Activated CD4-positive, alpha-beta memory T cell treated with anti-CD3 and anti-CD28 coated beads for 36 hours (primary cell): Measurements from ENCODE around the gene ELP4. TPM values are rescaled to one million over a fixed set of nuclear protein-coding genes. Genes with fewer than 3 reads are reported as not detected.
"Not testable (repeated sequence)": the region's sequence is repeated elsewhere in the genome, so short reads cannot be mapped to it uniquely, and the experiment has no call there.

Experiments
- CTCF ChIA-PET: fragments of 350-600 bp; sonication (Branson Sonifier 250); formaldehyde crosslinking; loops from one replicate; lab custom pipeline; 2021; ENCODE audit warnings: antibody characterized with exemption, inconsistent platforms; lab: Charles Lee
- POLR2A ChIA-PET: fragments of 350-600 bp; sonication (Branson Sonifier 250); formaldehyde crosslinking; loops from one replicate; lab custom pipeline; 2021; ENCODE audit warnings: antibody characterized with exemption; lab: Charles Lee
- DNase-seq: peaks from one replicate; pipeline ENCODE4 v3.0.0-alpha.2; 2020
- H3K27ac Mint-ChIP-seq: one replicate; pipeline ENCODE4 v1.8.0; 2021; ENCODE audit warnings: mixed read lengths
- H3K27me3 Mint-ChIP-seq: one replicate; pipeline ENCODE4 v1.8.0; 2021; ENCODE audit warnings: mixed read lengths
- H3K36me3 Mint-ChIP-seq: one replicate; pipeline ENCODE4 v1.8.0; 2021; ENCODE audit warnings: mixed read lengths
- H3K4me1 Mint-ChIP-seq: one replicate; pipeline ENCODE4 v1.8.0; 2021; ENCODE audit warnings: low read depth, mixed read lengths
- H3K4me3 Mint-ChIP-seq: one replicate; pipeline ENCODE4 v1.8.0; 2021; ENCODE audit warnings: mild to moderate bottlenecking, mixed read lengths
- H3K9me3 Mint-ChIP-seq: one replicate; pipeline ENCODE4 v1.8.0; 2021; ENCODE audit warnings: mixed read lengths
- intact Hi-C: fragments of 100-400 bp; cut with micrococcal nuclease; formaldehyde crosslinking; loops from one replicate; pipeline ENCODE4 v1.15.1; 2023
- total RNA-seq, 2 experiments: library from RNA; stranded (reverse); gene quantifications; one replicate each; pipeline ENCODE4 v1.2.3, GENCODE V29; 2021

The ELP4 gene
- total RNA-seq, 2 experiments from 2014 or later: 18.3 to 18.5 TPM

GRCh38 chr11:31560842-31561476, 51.4 kb downstream of the ELP4 start:
- Mint-ChIP-seq H3K27me3 (no peaks in the 10 kb centered on the region), H3K9me3 (peaks cover 3% of the 10 kb centered on the region), H3K36me3 (peaks cover 7% of the 10 kb centered on the region), H3K27ac (no peak overlapping the region), H3K4me3 (no peak overlapping the region), H3K4me1 (no peaks in the 10 kb centered on the region)
- CTCF ChIA-PET: no interaction called here
- intact Hi-C loops: no loop called here
- POLR2A ChIA-PET: no interaction called here
- no peak for DNase-seq

- POLR2A ChIA-PET, H3K27me3 Mint-ChIP-seq, H3K27ac Mint-ChIP-seq, CTCF ChIA-PET, intact Hi-C loops, DNase-seq, H3K4me1 Mint-ChIP-seq, H3K4me3 Mint-ChIP-seq, H3K9me3 Mint-ChIP-seq: not testable (repeated sequence)
- peaks cover 29% of the 10 kb centered on the region for H3K36me3 Mint-ChIP-seq
Observed at GRCh38 chr11:31564517-31564916, 55.0 kb downstream of the ELP4 start.

GRCh38 chr11:31574133-31574532, 64.6 kb downstream of the ELP4 start:
- CTCF ChIA-PET, POLR2A ChIA-PET, H3K4me1 Mint-ChIP-seq, DNase-seq, H3K4me3 Mint-ChIP-seq, H3K27me3 Mint-ChIP-seq, H3K27ac Mint-ChIP-seq, intact Hi-C loops: not testable (repeated sequence)
- peaks cover 28% of the 10 kb centered on the region for H3K36me3 Mint-ChIP-seq
- H3K9me3 Mint-ChIP-seq: peaks cover 37% of the 10 kb centered on the region

DNA sequence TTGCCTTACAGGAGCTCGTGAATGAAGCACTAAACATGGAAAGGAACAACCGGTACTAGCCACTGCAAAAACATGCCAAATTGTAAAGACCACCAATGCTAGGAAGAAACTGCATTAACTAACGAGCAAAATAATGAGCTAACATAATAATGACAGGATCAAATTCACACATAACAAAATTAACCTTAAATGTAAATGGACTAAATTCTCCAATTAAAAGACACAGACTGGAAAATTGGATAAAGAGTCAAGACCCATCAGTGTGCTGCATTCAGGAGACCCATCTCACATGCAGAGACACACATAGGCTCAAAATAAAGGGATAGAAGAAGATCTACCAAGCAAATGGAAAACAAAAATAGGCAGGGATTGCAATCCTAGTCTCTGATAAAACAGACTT, 66.2 kb downstream of the ELP4 start:
- peaks cover 38% of the 10 kb centered on the region for H3K9me3 Mint-ChIP-seq
- H3K27me3 Mint-ChIP-seq, POLR2A ChIA-PET, H3K4me3 Mint-ChIP-seq, H3K27ac Mint-ChIP-seq, DNase-seq, H3K4me1 Mint-ChIP-seq, CTCF ChIA-PET, intact Hi-C loops: not testable (repeated sequence)
- peaks cover 19% of the 10 kb centered on the region for H3K36me3 Mint-ChIP-seq

GRCh38 chr11:31579412-31579811, 69.8 kb downstream of the ELP4 start:
- DNase-seq, H3K4me3 Mint-ChIP-seq, CTCF ChIA-PET, H3K4me1 Mint-ChIP-seq, H3K36me3 Mint-ChIP-seq, intact Hi-C loops, H3K27me3 Mint-ChIP-seq, POLR2A ChIA-PET, H3K27ac Mint-ChIP-seq: not testable (repeated sequence)
- peaks cover 38% of the 10 kb centered on the region for H3K9me3 Mint-ChIP-seq

DNA sequence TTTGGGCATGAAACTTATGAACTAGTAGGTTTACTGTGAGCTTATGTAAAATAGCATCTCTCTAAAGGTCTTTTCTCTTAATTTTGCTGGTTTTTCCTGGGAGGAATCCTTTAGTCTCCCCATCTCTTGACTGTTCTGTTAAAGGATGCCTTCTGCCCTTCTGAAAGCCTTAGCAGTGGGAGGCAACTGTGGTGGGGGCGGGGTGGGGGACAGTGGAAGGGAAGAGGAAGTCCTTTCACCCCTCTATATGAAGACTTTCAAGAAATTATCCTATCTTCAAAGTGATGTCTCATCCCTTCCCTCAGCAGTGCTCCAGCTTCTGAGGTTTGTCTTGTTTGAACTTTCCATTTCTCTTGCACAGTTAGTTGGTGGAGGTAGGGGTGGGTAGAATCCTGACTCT, 73.1 kb downstream of the ELP4 start:
- ChIA-PET CTCF (no interaction called here), POLR2A (no interaction called here)
- Mint-ChIP-seq H3K36me3 (peaks cover 2% of the 10 kb centered on the region), H3K4me1 (no peaks in the 10 kb centered on the region), H3K4me3 (no peak overlapping the region), H3K27me3 (no peaks in the 10 kb centered on the region), H3K9me3 (peaks cover 12% of the 10 kb centered on the region), H3K27ac (no peak overlapping the region)
- DNase-seq: no peak
- intact Hi-C loops: no loop called here

DNA sequence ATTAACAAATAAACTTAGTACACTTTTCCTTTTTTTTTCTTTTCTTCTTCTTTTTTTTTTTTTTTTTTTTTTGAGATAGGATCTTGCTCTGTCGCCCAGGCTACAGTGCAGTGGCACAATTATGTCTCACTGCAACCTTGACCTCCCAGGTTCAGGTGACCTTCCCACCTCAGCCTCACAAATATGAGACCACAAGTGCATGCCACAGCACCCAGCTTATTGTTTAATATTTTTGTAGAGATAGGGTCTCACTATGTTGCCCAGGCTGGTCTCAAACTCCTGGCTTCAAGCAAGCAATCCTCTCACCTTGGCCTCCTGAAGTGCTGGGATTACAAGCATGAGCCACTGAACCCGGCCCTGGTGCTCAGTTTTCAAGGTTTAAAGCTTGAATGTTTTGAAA, 88.9 kb downstream of the ELP4 start:
- no peak for DNase-seq
- CTCF ChIA-PET: no interaction called here
- Mint-ChIP-seq H3K4me1 (no peaks in the 10 kb centered on the region), H3K27me3 (no peaks in the 10 kb centered on the region), H3K9me3 (no peaks in the 10 kb centered on the region), H3K4me3 (no peak overlapping the region), H3K27ac (no peak overlapping the region), H3K36me3 (peaks cover 17% of the 10 kb centered on the region)
- POLR2A ChIA-PET: no interaction called here
- intact Hi-C loops: no loop called here

- DNase-seq: no peak
- intact Hi-C loops: no loop called here
- Mint-ChIP-seq H3K27ac (no peak overlapping the region), H3K9me3 (no peaks in the 10 kb centered on the region), H3K4me1 (no peaks in the 10 kb centered on the region), H3K27me3 (no peaks in the 10 kb centered on the region), H3K4me3 (no peak overlapping the region), H3K36me3 (peaks cover 14% of the 10 kb centered on the region)
- ChIA-PET CTCF (no interaction called here), POLR2A (no interaction called here)
Observed at GRCh38 chr11:31601635-31602282, 92.2 kb downstream of the ELP4 start.

GRCh38 chr11:31606893-31607292, 97.3 kb downstream of the ELP4 start:
- Mint-ChIP-seq H3K9me3 (no peaks in the 10 kb centered on the region), H3K27ac (no peak overlapping the region), H3K27me3 (no peaks in the 10 kb centered on the region), H3K4me1 (no peaks in the 10 kb centered on the region), H3K4me3 (no peak overlapping the region), H3K36me3 (peaks cover 16% of the 10 kb centered on the region)
- CTCF ChIA-PET: no interaction called here
- intact Hi-C loops: no loop called here
- DNase-seq: no peak
- POLR2A ChIA-PET: no interaction called here

- ChIA-PET CTCF (no interaction called here), POLR2A (interaction anchor here (0.5 kb wide), 1 partner anchor 160 kb away, joined by 3 read pairs; no protein-coding TSS in a partner anchor)
- DNase-seq: no peak
Observed at GRCh38 chr11:31607914-31608313, 98.3 kb downstream of the ELP4 start.

DNA sequence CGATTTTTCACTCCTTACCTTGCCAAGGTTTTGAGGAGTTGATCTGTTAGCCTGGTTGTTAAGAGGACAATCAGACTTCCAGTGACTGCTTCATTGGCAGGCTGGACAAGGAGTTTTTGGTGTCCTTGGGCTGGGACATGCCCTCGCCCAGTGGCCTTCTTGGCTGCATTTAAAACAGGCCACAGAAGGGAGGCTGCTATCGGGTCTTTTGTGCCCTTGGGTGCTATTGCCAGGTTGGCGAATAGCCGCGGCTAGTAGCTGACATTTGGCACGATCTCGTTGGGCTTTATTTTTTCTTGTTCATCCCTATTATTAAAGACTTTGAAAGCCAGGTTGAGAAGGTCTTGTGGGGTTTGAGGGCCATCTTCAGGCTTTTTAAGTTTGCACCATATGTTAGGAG, 99.4 kb downstream of the ELP4 start:
- DNase-seq: no peak
- Mint-ChIP-seq H3K4me1 (no peaks in the 10 kb centered on the region), H3K27ac (no peak overlapping the region), H3K9me3 (no peaks in the 10 kb centered on the region), H3K4me3 (no peak overlapping the region), H3K36me3 (peaks cover 16% of the 10 kb centered on the region), H3K27me3 (no peaks in the 10 kb centered on the region)
- POLR2A ChIA-PET: no interaction called here
- CTCF ChIA-PET: no interaction called here
- intact Hi-C loops: no loop called here

More at GRCh38 chr11:31607914-31608313, 98.3 kb downstream of the ELP4 start:
- Mint-ChIP-seq H3K27me3 (no peaks in the 10 kb centered on the region), H3K4me1 (no peaks in the 10 kb centered on the region), H3K36me3 (peaks cover 16% of the 10 kb centered on the region), H3K4me3 (no peak overlapping the region), H3K27ac (no peak overlapping the region), H3K9me3 (no peaks in the 10 kb centered on the region)
- intact Hi-C loops: no loop called here

DNA sequence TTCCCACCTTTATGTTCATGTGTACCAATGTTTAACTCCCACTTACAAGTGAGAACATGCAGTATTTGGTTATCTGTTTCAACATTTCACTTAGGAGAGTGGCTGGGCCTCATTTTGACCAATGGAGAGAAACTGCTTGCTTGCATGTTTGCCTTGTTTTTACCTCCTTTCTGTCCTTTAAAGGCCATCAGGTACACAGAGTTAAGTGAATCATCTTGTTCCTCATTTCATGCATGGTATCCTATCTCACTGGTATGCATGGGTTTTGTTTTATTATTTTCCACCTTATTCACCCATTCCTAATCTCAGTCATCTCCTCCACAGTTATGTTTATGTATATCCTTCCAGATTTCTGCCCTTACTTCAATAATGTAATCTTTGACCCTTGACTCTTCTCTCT, 101.0 kb downstream of the ELP4 start:
- ChIA-PET POLR2A (no interaction called here), CTCF (no interaction called here)
- no peaks in the 10 kb centered on the region for H3K4me1 Mint-ChIP-seq
- H3K27me3 Mint-ChIP-seq: no peaks in the 10 kb centered on the region
- peaks cover 20% of the 10 kb centered on the region for H3K36me3 Mint-ChIP-seq
- H3K9me3 Mint-ChIP-seq: no peaks in the 10 kb centered on the region
- H3K27ac Mint-ChIP-seq: no peak overlapping the region
- no peak overlapping the region for H3K4me3 Mint-ChIP-seq
- intact Hi-C loops: no loop called here
- DNase-seq: no peak

DNA sequence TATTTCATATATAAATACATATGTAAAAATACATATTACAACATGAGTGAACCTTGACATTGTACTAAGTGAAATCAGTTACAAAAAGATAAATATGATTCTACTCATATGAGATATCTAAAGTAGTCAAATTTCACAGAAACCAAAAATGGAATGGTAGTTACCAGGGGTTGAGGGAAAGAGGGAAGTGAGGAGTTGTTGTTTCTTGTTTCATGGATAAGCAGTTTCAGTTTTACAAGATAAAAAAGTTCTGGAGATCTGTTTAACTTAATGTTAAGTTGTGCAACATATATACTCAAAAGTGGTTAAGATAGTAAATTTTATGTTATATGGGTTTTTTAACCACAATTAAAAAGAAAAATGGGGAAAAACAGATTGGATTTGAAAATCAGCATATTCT, 107.7 kb downstream of the ELP4 start:
- Mint-ChIP-seq H3K4me3 (no peak overlapping the region), H3K4me1 (peaks cover 7% of the 10 kb centered on the region), H3K9me3 (no peaks in the 10 kb centered on the region), H3K36me3 (peaks cover 8% of the 10 kb centered on the region), H3K27ac (no peak overlapping the region), H3K27me3 (no peaks in the 10 kb centered on the region)
- DNase-seq: no peak
- ChIA-PET CTCF (no interaction called here), POLR2A (no interaction called here)
- intact Hi-C loops: no loop called here
